Trophoblast cell (in vitro differentiated cells and primary cell): ENCODE results near the gene MT1E.

ENCODE experiments used
- DNase-seq, 2 donors: peaks; one replicate each; pipeline ENCODE4 v3.0.0-alpha.2; 2016
- H2AFZ ChIP-seq: 2 replicates; pipeline ENCODE4 v1.6.1; 2013; ENCODE audit warnings: low read length, moderate library complexity, mild to moderate bottlenecking; ENCODE audit not compliant: insufficient read depth, poor library complexity
- H2AK5ac ChIP-seq: 2 replicates; pipeline ENCODE4 v1.6.1; 2013; ENCODE audit warnings: mild to moderate bottlenecking, low read length
- H2BK120ac ChIP-seq: 2 replicates; pipeline ENCODE4 v1.6.1; 2013; ENCODE audit warnings: low read length, mild to moderate bottlenecking, moderate library complexity; ENCODE audit not compliant: insufficient read depth, poor library complexity
- H2BK12ac ChIP-seq: 2 replicates; pipeline ENCODE4 v1.6.1; 2013; ENCODE audit warnings: mild to moderate bottlenecking, low read length, moderate library complexity
- H2BK5ac ChIP-seq: 2 replicates; pipeline ENCODE4 v1.6.1; 2013; ENCODE audit warnings: low read length, low read depth, moderate library complexity, mild to moderate bottlenecking; ENCODE audit not compliant: poor library complexity
- H3K14ac ChIP-seq: 2 replicates; pipeline ENCODE4 v1.6.1; 2013; ENCODE audit warnings: mild to moderate bottlenecking, low read length
- H3K18ac ChIP-seq: 2 replicates; pipeline ENCODE4 v1.6.1; 2013; ENCODE audit warnings: mild to moderate bottlenecking, low read length
- H3K23ac ChIP-seq: 2 replicates; pipeline ENCODE4 v1.6.1; 2013; ENCODE audit warnings: low read length
- H3K27ac ChIP-seq: 2 replicates; pipeline ENCODE4 v1.5.1; 2013; ENCODE audit warnings: low read depth, mild to moderate bottlenecking, inconsistent platforms, low read length, moderate library complexity
- H3K27me3 ChIP-seq: 2 replicates; pipeline ENCODE4 v1.6.1; 2013; ENCODE audit warnings: inconsistent platforms, mild to moderate bottlenecking, low read length, moderate library complexity; ENCODE audit not compliant: insufficient read depth
- H3K36me3 ChIP-seq, 2 experiments: 1 replicate in 1 of 2; 2 replicates in 1 of 2; pipeline ENCODE4 v1.6.1; 2013; ENCODE audit warnings: low read length in 2 of 2, mild to moderate bottlenecking in 2 of 2, moderate library complexity in 1 of 2; ENCODE audit not compliant: insufficient read depth in 2 of 2, control insufficient read depth in 1 of 2
- H3K4ac ChIP-seq: 2 replicates; pipeline ENCODE4 v1.6.1; 2013; ENCODE audit warnings: low read depth, mild to moderate bottlenecking, low read length, moderate library complexity
- H3K4me1 ChIP-seq, 2 experiments: 1 replicate in 1 of 2; 2 replicates in 1 of 2; pipeline ENCODE4 v1.6.1; 2013; ENCODE audit warnings: low read length in 2 of 2, mild to moderate bottlenecking in 2 of 2, moderate library complexity in 1 of 2; ENCODE audit not compliant: insufficient read depth in 2 of 2, control insufficient read depth in 1 of 2
- H3K4me2 ChIP-seq: 2 replicates; pipeline ENCODE4 v1.6.1; 2013; ENCODE audit warnings: inconsistent platforms, mild to moderate bottlenecking, low read length, moderate library complexity
- H3K4me3 ChIP-seq: 2 replicates; pipeline ENCODE4 v1.5.1; 2013; ENCODE audit warnings: mild to moderate bottlenecking, low read depth, low read length, inconsistent platforms
- H3K79me1 ChIP-seq: one replicate; pipeline ENCODE4 v1.6.1; 2013; ENCODE audit warnings: low read length
- H3K79me2 ChIP-seq: 2 replicates; pipeline ENCODE4 v1.6.1; 2013; ENCODE audit warnings: low read length, mild to moderate bottlenecking; ENCODE audit not compliant: control insufficient read depth, insufficient read depth, poor library complexity
- H3K9ac ChIP-seq: 2 replicates; pipeline ENCODE4 v1.6.1; 2013; ENCODE audit warnings: mild to moderate bottlenecking, low read length
- H3K9me3 ChIP-seq: 2 replicates; pipeline ENCODE4 v1.6.1; 2013; ENCODE audit warnings: low read depth, mild to moderate bottlenecking, control low read depth, inconsistent platforms, low read length; ENCODE audit not compliant: insufficient read depth
- H4K12ac ChIP-seq: 2 replicates; pipeline ENCODE4 v1.6.1; 2013; ENCODE audit warnings: low read depth, mild to moderate bottlenecking, low read length, moderate library complexity
- H4K8ac ChIP-seq: 2 replicates; pipeline ENCODE4 v1.6.1; 2013; ENCODE audit warnings: low read depth, mild to moderate bottlenecking, low read length, moderate library complexity
- H4K91ac ChIP-seq: one replicate; pipeline ENCODE4 v1.6.1; 2013; ENCODE audit warnings: low read depth, mild to moderate bottlenecking, low read length, moderate library complexity
- WGBS: extraction: QIAGEN DNeasy Blood & Tissue Kit; methylation state at CpG from one replicate; pipeline ENCODE4 v1.1.7; 2013; ENCODE audit warnings: missing lambda C conversion rate; ENCODE audit not compliant: insufficient read length, insufficient coverage; ENCODE audit errors: extremely low coverage; 5-methylcytosine and 5-hydroxymethylcytosine counted together

The MT1E gene

DNA sequence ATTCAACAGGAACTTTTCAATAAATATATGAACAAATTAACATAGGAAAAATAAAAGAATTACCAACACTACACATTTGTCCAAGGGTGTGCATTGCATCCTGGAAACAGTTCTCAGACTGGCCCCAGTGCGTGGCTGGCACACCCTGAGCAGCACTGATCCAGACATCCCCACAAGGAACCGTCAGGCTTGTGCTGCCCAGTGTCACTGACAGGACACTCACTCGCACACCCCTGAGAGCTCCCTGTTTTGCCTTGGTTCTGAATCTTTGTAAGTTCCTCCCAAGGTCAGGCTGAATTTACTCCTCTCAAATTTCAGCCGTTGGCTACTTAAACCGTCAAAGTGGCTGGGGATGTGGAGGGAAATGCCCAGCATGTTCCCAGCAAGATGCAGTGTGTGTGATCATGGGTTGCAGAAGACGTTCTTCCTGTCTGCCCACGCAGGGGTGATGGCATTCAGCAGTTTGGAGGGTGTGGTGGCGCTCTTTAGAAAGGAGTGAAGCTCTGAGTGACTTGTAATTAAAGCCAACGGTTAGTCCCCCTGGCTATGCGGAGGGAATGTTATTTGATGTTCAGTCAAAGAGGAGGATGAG, 15.5 kb upstream of the MT1E start:
- Histone ChIP-seq H3K36me3 (no peaks in the 10 kb centered on the region), H3K18ac (no peak overlapping the region), H3K23ac (no peak overlapping the region), H2AFZ (peak overlapping the region; percentile 10), H3K4me3 (no peak overlapping the region), H2BK120ac (no peak overlapping the region), H3K79me2 (no peaks in the 10 kb centered on the region), H3K4me2 (no peak overlapping the region), H3K4ac (no peak overlapping the region), H3K27ac (no peak overlapping the region), H3K27me3 (peaks cover 3% of the 10 kb centered on the region), H3K9ac (no peak overlapping the region), H2AK5ac (no peak overlapping the region), H3K79me1 (peaks cover 11% of the 10 kb centered on the region), H3K9me3 (no peaks in the 10 kb centered on the region), H3K4me1 (peaks cover 27 to 31% of the 10 kb centered on the region in 2 experiments), H2BK12ac (no peak overlapping the region), H2BK5ac (no peak overlapping the region), H3K14ac (no peak overlapping the region), H4K91ac (no peak overlapping the region), H4K12ac (no peak overlapping the region), H4K8ac (no peak overlapping the region)
- peak; percentile 45 to 50 for DNase-seq
- WGBS = no CpG with 5 or more reads among the region's 10 CpGs

DNA sequence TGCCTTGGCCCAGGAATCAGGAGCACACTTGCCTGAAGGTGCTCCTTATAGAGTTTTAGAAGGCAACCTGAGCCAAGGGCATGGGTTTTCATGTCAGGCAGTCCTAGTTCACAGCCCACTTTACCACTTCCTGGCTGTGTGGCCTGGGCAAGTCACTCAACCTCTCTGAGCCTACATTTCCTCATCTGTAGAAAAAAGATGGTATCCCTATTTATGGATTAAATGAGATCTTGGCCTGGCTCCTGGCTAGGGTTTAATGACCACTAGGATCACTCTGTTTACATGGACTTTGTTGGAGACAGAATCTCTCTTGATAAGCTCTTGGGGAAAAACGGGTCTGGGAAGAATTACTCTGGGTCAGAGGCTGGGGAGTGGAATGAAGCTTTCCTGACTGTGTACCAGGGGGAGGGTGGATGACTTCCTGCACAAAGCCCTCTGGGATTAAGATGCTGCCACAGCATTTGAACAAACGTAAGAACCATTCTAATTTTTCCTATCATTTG, 14.9 kb upstream of the MT1E start:
- WGBS = no CpG with 5 or more reads among the region's 2 CpGs

DNA sequence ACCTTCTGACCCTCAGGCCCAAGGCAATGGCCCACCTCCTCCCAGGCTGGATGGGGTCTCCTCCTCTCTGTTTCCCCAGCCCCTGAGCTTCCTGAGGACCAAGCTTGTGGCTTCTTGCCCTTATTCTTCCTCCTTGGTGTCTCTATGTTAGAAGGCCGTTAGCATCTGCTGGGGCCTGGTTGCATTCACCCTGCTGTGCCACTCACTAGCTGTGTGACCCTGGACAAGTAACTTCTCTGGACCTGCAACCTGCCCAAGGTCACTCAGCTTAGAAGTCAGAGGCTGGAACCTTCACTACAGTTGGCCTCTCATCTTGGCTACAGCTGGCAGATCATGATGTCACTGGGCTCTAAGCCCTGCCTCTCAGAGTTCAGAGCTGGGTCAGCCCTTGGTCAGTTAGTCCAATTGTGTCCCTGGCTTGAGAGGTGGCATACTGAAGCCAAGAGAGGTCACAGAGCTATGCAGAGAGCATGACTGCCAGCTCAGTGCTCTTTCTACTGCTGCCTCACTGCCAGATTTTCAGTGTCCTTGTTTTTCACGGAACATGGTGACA, 14.2 kb upstream of the MT1E start:
- Histone ChIP-seq H2BK5ac (no peak overlapping the region), H4K12ac (no peak overlapping the region)

More for the DNA sequence above, 14.9 kb upstream of the MT1E start:
- Histone ChIP-seq H2AK5ac (no peak overlapping the region), H4K91ac (no peak overlapping the region), H3K79me2 (no peaks in the 10 kb centered on the region), H3K27me3 (peaks cover 3% of the 10 kb centered on the region), H4K8ac (no peak overlapping the region), H2BK12ac (no peak overlapping the region), H3K18ac (no peak overlapping the region), H3K4me2 (no peak overlapping the region), H3K27ac (no peak overlapping the region), H3K23ac (no peak overlapping the region), H3K4me3 (no peak overlapping the region), H3K4me1 (peaks cover 27 to 31% of the 10 kb centered on the region in 2 experiments), H3K9me3 (no peaks in the 10 kb centered on the region), H3K9ac (no peak overlapping the region), H4K12ac (no peak overlapping the region), H3K79me1 (peaks cover 11% of the 10 kb centered on the region), H3K36me3 (no peaks in the 10 kb centered on the region), H3K4ac (no peak overlapping the region), H2BK120ac (no peak overlapping the region), H3K14ac (no peak overlapping the region), H2AFZ (no peak overlapping the region), H2BK5ac (no peak overlapping the region)
- DNase-seq = no peak

DNA sequence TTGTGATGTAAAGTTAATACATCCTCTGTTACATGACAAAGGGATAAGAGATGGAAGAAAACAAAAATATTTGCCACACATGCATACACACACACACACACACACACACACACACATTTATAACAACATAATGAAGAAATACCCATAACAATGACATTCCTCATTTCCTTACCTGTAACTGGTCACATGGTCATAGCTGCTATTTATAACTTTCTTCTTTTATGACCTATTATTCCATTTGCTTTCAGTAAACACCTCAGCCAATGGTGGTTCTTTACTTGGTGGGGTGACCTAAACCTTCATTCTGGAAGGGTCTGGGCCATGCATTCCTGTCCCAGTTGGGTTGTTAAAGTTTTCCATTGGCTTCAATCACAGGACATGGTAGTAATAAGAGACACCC, 11.9 kb upstream of the MT1E start:
- Histone ChIP-seq H3K4me3 (no peak overlapping the region), H3K36me3 (no peaks in the 10 kb centered on the region), H3K4me2 (no peak overlapping the region), H4K8ac (no peak overlapping the region), H3K79me2 (no peaks in the 10 kb centered on the region), H2AFZ (no peak overlapping the region), H3K27ac (no peak overlapping the region), H3K18ac (no peak overlapping the region), H3K79me1 (no peaks in the 10 kb centered on the region), H2AK5ac (no peak overlapping the region), H3K4ac (no peak overlapping the region), H3K9ac (no peak overlapping the region), H4K12ac (no peak overlapping the region), H2BK5ac (no peak overlapping the region), H3K27me3 (peaks cover 27% of the 10 kb centered on the region), H3K4me1 (peaks cover 11 to 15% of the 10 kb centered on the region in 2 experiments), H4K91ac (no peak overlapping the region), H3K9me3 (peaks cover 4% of the 10 kb centered on the region), H2BK120ac (no peak overlapping the region), H3K14ac (no peak overlapping the region), H3K23ac (no peak overlapping the region), H2BK12ac (no peak overlapping the region)
- no peak for DNase-seq

More for the DNA sequence above, 14.2 kb upstream of the MT1E start:
- peaks cover 27 to 31% of the 10 kb centered on the region in 2 experiments for H3K4me1 ChIP-seq
- H2AK5ac ChIP-seq = no peak overlapping the region
- H2AFZ ChIP-seq = no peak overlapping the region
- no peak overlapping the region for H2BK120ac ChIP-seq
- no peak overlapping the region for H3K4me2 ChIP-seq
- H3K23ac ChIP-seq = peak overlapping the region; percentile 3
- no peak overlapping the region for H3K14ac ChIP-seq
- H3K4ac ChIP-seq = no peak overlapping the region
- no peak for DNase-seq
- WGBS = no CpG with 5 or more reads among the region's 2 CpGs
- H3K79me2 ChIP-seq = no peaks in the 10 kb centered on the region
- no peaks in the 10 kb centered on the region for H3K9me3 ChIP-seq
- no peak overlapping the region for H3K18ac ChIP-seq
- no peak overlapping the region for H3K9ac ChIP-seq
- peaks cover 6% of the 10 kb centered on the region for H3K27me3 ChIP-seq
- H3K4me3 ChIP-seq = no peak overlapping the region
- H4K8ac ChIP-seq = no peak overlapping the region
- no peak overlapping the region for H2BK12ac ChIP-seq
- H3K36me3 ChIP-seq = no peaks in the 10 kb centered on the region
- H3K27ac ChIP-seq = no peak overlapping the region
- peaks cover 11% of the 10 kb centered on the region for H3K79me1 ChIP-seq
- no peak overlapping the region for H4K91ac ChIP-seq
